Psoas muscle (tissue), 8 donors: ENCODE results near the gene RNF111. TPM values are rescaled to one million over a fixed set of nuclear protein-coding genes. Genes with fewer than 3 reads are reported as not detected.

Experiments
- ATAC-seq, 4 donors: fragments of 200-7000 bp; cut with Tn5 transposase; one replicate each; pipeline ENCODE4 v1.9.1; 2020; ENCODE audit warnings: moderate library complexity in 3 of 4, mild to moderate bottlenecking in 2 of 4
- DNase-seq, 2 donors: peaks; one replicate each; pipeline ENCODE4 v3.0.0-alpha.2; 2020
- H3K27ac ChIP-seq: fragments of 200-600 bp; one replicate; pipeline ENCODE4 v1.8.0; 2022
- H3K27me3 ChIP-seq, 3 donors: fragments of 200-600 bp in 1 of 3; one replicate each; pipeline versions ENCODE4 v1.6.1 to v1.8.0; 2013 to 2022; ENCODE audit warnings: low read length in 2 of 3, mild to moderate bottlenecking in 2 of 3, moderate library complexity in 1 of 3; ENCODE audit not compliant: insufficient read depth in 3 of 3
- H3K36me3 ChIP-seq, 2 donors: fragments of 200-600 bp in 1 of 2; one replicate each; pipeline versions ENCODE4 v1.6.1 to v1.8.0; 2013 to 2022; ENCODE audit warnings: low read depth in 1 of 2, mild to moderate bottlenecking in 1 of 2, moderate library complexity in 1 of 2; ENCODE audit not compliant: insufficient read depth in 1 of 2
- H3K4me1 ChIP-seq: fragments of 200-600 bp; one replicate; pipeline ENCODE4 v1.8.0; 2022
- H3K4me3 ChIP-seq: fragments of 200-600 bp; one replicate; pipeline ENCODE4 v1.8.0; 2022; ENCODE audit warnings: mild to moderate bottlenecking
- H3K9me3 ChIP-seq: fragments of 200-600 bp; one replicate; pipeline ENCODE4 v1.8.0; 2022
- WGBS, 3 donors: extraction: QIAGEN DNeasy Blood & Tissue Kit; methylation state at CpG; one replicate each; pipeline versions ENCODE4 v1.1.6 to v1.1.7; 2013; 5-methylcytosine and 5-hydroxymethylcytosine counted together
- intact Hi-C, 2 donors: fragments of 100-400 bp; cut with DNase I; formaldehyde crosslinking; loops; one replicate each; pipeline versions ENCODE4 v1.11.0 to v1.14.2; 2022
- polyA plus RNA-seq, 3 donors: library from polyadenylated mRNA; stranded (reverse); fragments of 200-250 nt; gene quantifications; one replicate each; pipeline ENCODE4 v1.2.3, GENCODE V29; 2013
- total RNA-seq, 4 donors: library from RNA; stranded (reverse); fragmentation: NEBNext Ultra II Directional in 2 of 4; extraction: Animal tissue kit (Norgen Biotek cat#: 25700) in 2 of 4; gene quantifications; one replicate each; pipeline versions ENCODE4 v1.2.1 to v1.2.4, GENCODE V29; 2021 to 2023
- TF ChIP-seq, protein P1 (sequence below): fragments of 200-600 bp; IDR thresholded peaks from one replicate; pipeline ENCODE4 v1.8.0; 2022; ENCODE audit warnings: antibody characterized with exemption
- donor health status: healthy with polysubstance abuse.
- donor health status: DM: no; HTN: no; CAD: no; lungs with moderate emphysema.
- donor health status: Bipolar disorder and iron deficiency.
- donor health status: healthy.
- donor health status: DM: yes; HTN: yes; CAD: no.
- donor health status: DM: no; HTN: no; CAD: no.
- donor health status: DM: no; HTN: no; CAD: no.
- donor health status: DM: yes; HTN: yes; CAD: no.

RNF111 gene
- total and polyA plus RNA-seq, 7 donors, result 8.3 to 26.9 (median 18.3) TPM

DNA sequence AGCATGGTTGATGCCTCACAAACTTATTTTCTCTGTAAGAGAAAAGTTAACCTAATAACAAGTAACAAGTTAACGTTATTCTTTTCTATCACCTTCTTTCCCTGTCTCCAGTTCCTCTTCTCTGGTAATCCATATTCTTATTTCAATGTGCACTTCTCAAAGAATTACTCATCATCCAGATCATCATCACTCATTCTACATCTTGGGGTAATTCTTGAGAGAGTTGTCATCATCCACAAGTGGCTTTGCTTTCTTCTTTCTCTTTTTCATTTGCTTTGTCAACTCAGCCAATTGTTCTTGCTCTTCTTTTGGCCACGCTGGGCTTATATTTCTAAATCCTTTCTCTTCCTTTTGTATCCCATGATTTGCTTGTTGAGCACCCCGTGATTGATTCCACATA lies 20.8 kb upstream of the RNF111 start:
- ATAC-seq (no peak), DNase-seq (no peak)
- no peak overlapping the region for H3K4me3 ChIP-seq
- no peaks in the 10 kb centered on the region for H3K9me3 ChIP-seq
- no peak overlapping the region for H3K27ac ChIP-seq
- H3K4me1 ChIP-seq, result no peaks in the 10 kb centered on the region
- intact Hi-C loops, result no loop called here
- 79 to 80% (median 80%) methylated on average over 3 of the region's 3 CpGs for WGBS, 3 donors
- no peaks in the 10 kb centered on the region for H3K27me3 ChIP-seq
- TF ChIP-seq, protein P1, sequence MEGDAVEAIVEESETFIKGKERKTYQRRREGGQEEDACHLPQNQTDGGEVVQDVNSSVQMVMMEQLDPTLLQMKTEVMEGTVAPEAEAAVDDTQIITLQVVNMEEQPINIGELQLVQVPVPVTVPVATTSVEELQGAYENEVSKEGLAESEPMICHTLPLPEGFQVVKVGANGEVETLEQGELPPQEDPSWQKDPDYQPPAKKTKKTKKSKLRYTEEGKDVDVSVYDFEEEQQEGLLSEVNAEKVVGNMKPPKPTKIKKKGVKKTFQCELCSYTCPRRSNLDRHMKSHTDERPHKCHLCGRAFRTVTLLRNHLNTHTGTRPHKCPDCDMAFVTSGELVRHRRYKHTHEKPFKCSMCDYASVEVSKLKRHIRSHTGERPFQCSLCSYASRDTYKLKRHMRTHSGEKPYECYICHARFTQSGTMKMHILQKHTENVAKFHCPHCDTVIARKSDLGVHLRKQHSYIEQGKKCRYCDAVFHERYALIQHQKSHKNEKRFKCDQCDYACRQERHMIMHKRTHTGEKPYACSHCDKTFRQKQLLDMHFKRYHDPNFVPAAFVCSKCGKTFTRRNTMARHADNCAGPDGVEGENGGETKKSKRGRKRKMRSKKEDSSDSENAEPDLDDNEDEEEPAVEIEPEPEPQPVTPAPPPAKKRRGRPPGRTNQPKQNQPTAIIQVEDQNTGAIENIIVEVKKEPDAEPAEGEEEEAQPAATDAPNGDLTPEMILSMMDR, result no peak
- no peaks in the 10 kb centered on the region for H3K36me3 ChIP-seq

DNA sequence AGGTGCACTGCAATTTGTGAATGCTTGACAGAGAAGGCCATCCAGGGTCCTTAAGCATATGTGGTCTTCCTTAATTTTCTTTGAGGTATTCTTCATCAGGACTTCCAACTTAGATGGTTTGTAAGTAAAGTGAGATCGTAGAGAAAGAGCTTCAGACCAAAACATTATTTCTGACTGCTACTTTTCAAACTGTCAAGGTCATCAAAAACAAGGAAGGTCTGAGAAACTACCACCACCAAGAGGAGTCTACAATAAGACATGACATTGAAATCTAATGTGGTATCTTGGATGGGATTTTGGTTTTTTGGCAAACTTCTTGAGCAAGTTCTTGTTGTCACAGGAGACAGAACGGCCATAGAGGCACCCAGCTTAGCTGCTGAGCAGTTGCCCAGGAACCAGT lies 20.0 kb upstream of the RNF111 start:
- DNase-seq (no peak), ATAC-seq (no peak)
- no peak overlapping the region for H3K4me3 ChIP-seq
- intact Hi-C loops, result no loop called here
- WGBS, 3 donors, result 72 to 92% (median 85%) methylated on average over 2 of the region's 2 CpGs
- TF ChIP-seq, protein P1, result no peak
- no peaks in the 10 kb centered on the region for H3K9me3 ChIP-seq
- no peaks in the 10 kb centered on the region for H3K27me3 ChIP-seq
- no peaks in the 10 kb centered on the region for H3K36me3 ChIP-seq
- no peaks in the 10 kb centered on the region for H3K4me1 ChIP-seq
- no peak overlapping the region for H3K27ac ChIP-seq

DNA sequence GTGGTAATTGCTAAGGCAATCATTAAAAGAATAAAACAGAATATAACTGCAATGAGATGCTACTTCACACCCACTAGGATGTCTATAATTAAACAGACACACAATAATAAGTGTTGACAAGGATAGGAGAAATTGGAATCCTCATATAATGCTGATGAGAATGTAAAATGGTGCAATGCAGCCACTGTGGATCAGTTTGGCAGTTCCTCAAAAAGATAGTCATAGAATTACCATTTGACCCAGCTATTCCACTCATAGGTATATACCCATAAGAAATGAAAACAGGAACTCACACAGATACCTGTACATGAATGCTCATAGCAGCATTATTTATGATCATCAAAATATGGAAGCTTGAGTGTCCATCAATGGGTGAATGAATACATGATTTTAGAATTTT lies 9.6 kb upstream of the RNF111 start:
- Histone ChIP-seq H3K4me1 (peaks cover 4% of the 10 kb centered on the region), H3K4me3 (no peak overlapping the region), H3K27me3 (no peaks in the 10 kb centered on the region), H3K9me3 (no peaks in the 10 kb centered on the region), H3K27ac (no peak overlapping the region), H3K36me3 (no peaks in the 10 kb centered on the region)
- TF ChIP-seq, protein P1, result no peak
- ATAC-seq, result no peak
- intact Hi-C loops, result no loop called here
- DNase-seq, result no peak

DNA sequence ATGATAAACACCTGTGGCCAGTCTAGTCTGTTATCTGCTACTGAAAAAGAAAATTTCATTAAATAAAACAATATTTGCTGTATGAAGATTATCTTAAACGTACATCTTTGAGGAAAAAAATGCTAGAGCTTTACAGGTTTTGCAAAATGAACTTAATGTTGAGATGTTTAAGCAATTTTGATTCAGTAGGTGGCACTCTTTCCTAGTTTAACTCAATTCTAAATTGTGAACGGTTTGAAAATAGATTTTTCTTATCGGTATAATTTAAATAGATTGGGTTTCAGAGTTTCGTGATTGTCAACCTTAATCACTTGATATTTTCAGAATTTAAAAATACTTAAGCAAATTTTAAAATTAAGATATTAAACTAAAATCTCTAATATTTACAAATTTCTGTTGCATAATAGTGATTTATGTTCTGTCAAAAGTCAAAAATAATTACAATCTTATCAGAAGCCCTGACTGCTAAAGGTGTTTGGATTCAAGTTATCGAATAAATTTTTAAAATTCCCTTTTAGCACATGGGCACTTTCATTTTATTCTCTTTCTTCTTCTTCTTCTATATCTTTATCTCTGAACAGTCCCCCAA lies 7.0 kb upstream of the RNF111 start:
- Histone ChIP-seq H3K27ac (no peak overlapping the region), H3K4me3 (no peak overlapping the region), H3K9me3 (no peaks in the 10 kb centered on the region), H3K36me3 (no peaks in the 10 kb centered on the region), H3K27me3 (no peaks in the 10 kb centered on the region), H3K4me1 (peaks cover 4% of the 10 kb centered on the region)
- intact Hi-C loops, result loop anchor here (2.0 to 10.0 kb wide), 3 partner anchors 194 to 512 kb away; no protein-coding TSS in a partner anchor
- WGBS, 3 donors, result 8 to 9% (median 8%) methylated on average over 5 of the region's 5 CpGs
- no peak for DNase-seq
- peak in 1 of 4 donors; percentile 81 for ATAC-seq
- TF ChIP-seq, protein P1, result peak; percentile 63
